Activated naive CD4-positive, alpha-beta T cell treated with anti-CD3 and anti-CD28 coated beads, Interleukin-2, amount 50 U/mL, for 16 hours (primary cell): ENCODE measurements around the gene TTLL6.
"Not testable (repeated sequence)": the region's sequence is repeated elsewhere in the genome, so short reads cannot be mapped to it uniquely, and the experiment has no call there.

ENCODE experiments used
- DNase-seq: peaks from one replicate; pipeline ENCODE4 v3.0.0-alpha.2; 2020

The TTLL6 gene

DNA sequence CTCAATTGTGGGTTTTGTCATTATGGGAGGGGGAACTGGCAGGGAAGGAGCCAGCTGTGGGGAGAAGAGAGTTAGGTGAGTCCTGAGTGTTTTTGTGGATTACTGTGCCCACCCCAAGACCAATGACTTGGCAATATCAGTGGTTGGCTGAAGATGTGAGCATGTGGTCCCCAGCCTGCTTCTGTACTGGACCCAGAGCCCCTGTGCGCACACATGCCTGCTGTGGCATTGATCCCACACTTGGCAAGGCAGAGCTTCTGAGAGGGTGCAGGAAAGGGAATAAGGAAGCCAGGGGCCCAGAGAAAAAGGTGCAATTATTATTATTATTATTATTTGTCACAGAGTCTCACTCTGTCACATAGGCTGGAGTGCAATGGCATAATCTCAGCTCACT, 96.0 kb downstream of the TTLL6 start:
- no peak for DNase-seq

GRCh38 chr17:48720266-48721008, 96.6 kb downstream of the TTLL6 start:
- no peak for DNase-seq

DNA sequence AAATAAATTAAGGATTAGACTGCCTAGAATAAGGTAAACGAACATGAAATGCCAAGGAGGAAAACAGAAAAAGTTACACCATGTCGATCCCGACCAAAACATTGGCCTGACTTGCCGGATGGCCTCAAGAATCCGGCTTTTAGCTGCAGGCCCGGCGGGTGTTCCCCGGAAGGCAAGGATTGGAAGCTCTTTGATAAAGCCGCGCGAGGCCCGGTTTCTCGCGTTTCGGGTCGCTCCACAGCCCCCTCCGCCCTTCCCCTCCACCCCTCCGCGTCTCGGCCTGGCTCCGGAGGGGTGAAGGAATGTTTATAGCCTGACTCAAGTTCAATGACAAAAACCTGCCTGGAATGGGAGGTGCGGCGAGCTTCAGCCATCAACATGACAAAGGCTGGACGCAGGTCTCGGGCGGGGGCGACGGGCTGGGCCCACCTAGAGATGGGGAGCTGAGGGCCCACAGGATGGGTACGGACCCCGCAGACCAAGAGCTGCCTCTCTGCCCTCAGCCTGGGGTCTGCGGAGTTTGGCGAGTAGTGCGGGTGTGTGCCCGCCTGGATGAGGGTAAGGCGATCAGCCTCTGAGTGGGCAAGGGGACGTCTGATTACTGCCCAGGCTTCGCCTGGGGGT, 97.3 kb downstream of the TTLL6 start:
- peak; percentile 16 for DNase-seq

- peak; percentile 22 for DNase-seq
Measured at GRCh38 chr17:48718761-48719641, 98.0 kb downstream of the TTLL6 start.

DNA sequence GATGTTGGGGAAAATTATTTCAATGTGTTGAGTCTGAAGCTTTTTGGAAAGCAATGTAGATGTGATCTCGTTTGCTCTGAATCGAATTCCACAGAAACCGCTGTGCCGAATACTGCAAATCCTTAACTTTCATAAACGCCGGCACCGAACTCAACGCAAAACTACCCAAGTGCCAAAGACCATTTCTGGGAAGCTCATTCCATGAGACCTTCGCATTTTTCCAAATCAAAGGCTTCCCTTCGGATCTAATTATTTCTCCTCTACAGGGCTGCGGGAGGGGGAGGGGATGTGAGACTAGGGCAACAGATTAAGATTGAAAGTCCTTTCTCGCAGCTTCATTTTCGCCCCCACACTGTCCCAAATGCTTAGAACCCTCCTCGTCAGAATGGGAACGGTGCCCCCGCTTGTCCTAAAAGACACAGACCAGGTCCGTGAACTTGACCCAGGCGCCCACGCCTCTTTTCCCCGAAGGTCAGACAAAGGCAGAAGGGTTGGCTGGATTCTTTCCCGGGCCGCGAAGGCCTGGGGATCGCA, 98.7 kb downstream of the TTLL6 start:
- DNase-seq = peak; percentile 13

GRCh38 chr17:48717367-48718226, 99.4 kb downstream of the TTLL6 start:
- DNase-seq = no peak

GRCh38 chr17:48716549-48716948, 100.5 kb downstream of the TTLL6 start:
- not testable (repeated sequence) for DNase-seq

- no peak for DNase-seq
Measured at GRCh38 chr17:48715496-48716399, 101.3 kb downstream of the TTLL6 start.
